Hepatocyte (in vitro differentiated cells): ENCODE measurements around the gene ICAM4. TPM values are rescaled to one million over a fixed set of nuclear protein-coding genes. Genes with fewer than 3 reads are reported as not detected.

ENCODE experiments used
- DNase-seq: peaks from one replicate; pipeline ENCODE4 v3.0.0-alpha.2; 2016; ENCODE audit warnings: low spot score
- H2AFZ ChIP-seq: fragments of 200-600 bp; sonication (generic); 2 replicates; pipeline ENCODE4 v1.6.0; 2016; ENCODE audit warnings: antibody characterized with exemption, mild to moderate bottlenecking
- H3K27ac ChIP-seq: fragments of 200-600 bp; sonication (generic); 2 replicates; pipeline ENCODE4 v1.5.1; 2016; ENCODE audit warnings: mild to moderate bottlenecking
- H3K27me3 ChIP-seq: fragments of 200-600 bp; sonication (generic); 2 replicates; pipeline ENCODE4 v1.6.1; 2016
- H3K36me3 ChIP-seq: fragments of 200-600 bp; sonication (generic); replicated peaks from 2 replicates; pipeline ENCODE4 v1.5.1; 2016; ENCODE audit warnings: low read depth; ENCODE audit not compliant: insufficient read depth
- H3K4me1 ChIP-seq: fragments of 200-600 bp; sonication (generic); 2 replicates; pipeline ENCODE4 v1.5.1; 2016; ENCODE audit warnings: mild to moderate bottlenecking, moderate library complexity; ENCODE audit not compliant: insufficient read depth
- H3K4me2 ChIP-seq: fragments of 200-600 bp; sonication (generic); 2 replicates; pipeline ENCODE4 v1.6.0; 2016
- H3K4me3 ChIP-seq: fragments of 200-600 bp; sonication (generic); 2 replicates; pipeline ENCODE4 v1.5.1; 2016; ENCODE audit warnings: mild to moderate bottlenecking
- H3K79me2 ChIP-seq: fragments of 200-600 bp; sonication (generic); 2 replicates; pipeline ENCODE4 v1.6.0; 2017; ENCODE audit warnings: mild to moderate bottlenecking
- H3K9me2 ChIP-seq: fragments of 200-600 bp; sonication (generic); replicated peaks from 2 replicates; pipeline ENCODE4 v1.6.0; 2017; ENCODE audit warnings: mild to moderate bottlenecking; ENCODE audit not compliant: insufficient read depth
- H3K9me3 ChIP-seq: fragments of 200-600 bp; sonication (generic); 2 replicates; pipeline ENCODE4 v1.5.1; 2016; ENCODE audit warnings: low read depth, mild to moderate bottlenecking
- H4K20me1 ChIP-seq: fragments of 200-600 bp; sonication (generic); 2 replicates; pipeline ENCODE4 v1.6.0; 2016; ENCODE audit warnings: mild to moderate bottlenecking; ENCODE audit not compliant: insufficient read depth, poor library complexity, severe bottlenecking
- CTCF ChIP-seq: fragments of 200-600 bp; sonication (generic); IDR thresholded peaks from 2 replicates; pipeline ENCODE4 v1.5.1; 2016; ENCODE audit warnings: antibody characterized with exemption, mild to moderate bottlenecking; ENCODE audit not compliant: poor library complexity
- EZH2 ChIP-seq: fragments of 200-600 bp; sonication (generic); IDR thresholded peaks from 2 replicates; pipeline ENCODE4 v1.6.1; 2016; ENCODE audit warnings: antibody characterized with exemption, mild to moderate bottlenecking, borderline replicate concordance
- EZH2phosphoT487 ChIP-seq: fragments of 200-600 bp; sonication (generic); IDR thresholded peaks from one replicate; pipeline ENCODE4 v1.6.1; 2018; ENCODE audit warnings: antibody characterized with exemption, mild to moderate bottlenecking, low read depth, moderate library complexity; ENCODE audit not compliant: unreplicated experiment, severe bottlenecking
- WGBS: methylation state at CpG from one replicate; pipeline ENCODE4 v1.1.6; 2016; ENCODE audit warnings: low lambda C conversion rate; ENCODE audit errors: missing lambda C conversion rate; 5-methylcytosine and 5-hydroxymethylcytosine counted together
- polyA plus RNA-seq: library from polyadenylated mRNA; unstranded; fragments of >200 nt; fragmentation: Nextera tagmentation; extraction: Ambion mirVana; gene quantifications from 2 replicates; pipeline ENCODE4 v1.2.1, GENCODE V29; 2016
- total RNA-seq: library from RNA; depleted of rRNA; stranded (reverse); fragments of >200 nt; gene quantifications from 2 replicates; pipeline ENCODE4 v1.2.3, GENCODE V29; 2014

ICAM4 gene
- total and polyA plus RNA-seq, 2 experiments from 2014 or later = 1.6 to 4.5 TPM

GRCh38 chr19:10291554-10292205, 4.9 kb downstream of the ICAM4 start:
- Histone ChIP-seq H3K9me2 (no peaks in the 10 kb centered on the region), H3K4me3 (no peak overlapping the region), H3K9me3 (no peaks in the 10 kb centered on the region), H2AFZ (peak overlapping the region; percentile 41), H3K4me1 (peaks cover 46% of the 10 kb centered on the region), H3K27me3 (peaks cover 97% of the 10 kb centered on the region), H3K27ac (no peak overlapping the region), H3K79me2 (no peaks in the 10 kb centered on the region), H4K20me1 (no peaks in the 10 kb centered on the region), H3K36me3 (no peaks in the 10 kb centered on the region), H3K4me2 (peak overlapping the region; percentile 80)
- no peak for DNase-seq
- TF ChIP-seq EZH2phosphoT487 (peak; percentile 51), EZH2 (peak; percentile 91), CTCF (no peak)
- WGBS = 8% methylated on average over 49 of the region's 49 CpGs

DNA sequence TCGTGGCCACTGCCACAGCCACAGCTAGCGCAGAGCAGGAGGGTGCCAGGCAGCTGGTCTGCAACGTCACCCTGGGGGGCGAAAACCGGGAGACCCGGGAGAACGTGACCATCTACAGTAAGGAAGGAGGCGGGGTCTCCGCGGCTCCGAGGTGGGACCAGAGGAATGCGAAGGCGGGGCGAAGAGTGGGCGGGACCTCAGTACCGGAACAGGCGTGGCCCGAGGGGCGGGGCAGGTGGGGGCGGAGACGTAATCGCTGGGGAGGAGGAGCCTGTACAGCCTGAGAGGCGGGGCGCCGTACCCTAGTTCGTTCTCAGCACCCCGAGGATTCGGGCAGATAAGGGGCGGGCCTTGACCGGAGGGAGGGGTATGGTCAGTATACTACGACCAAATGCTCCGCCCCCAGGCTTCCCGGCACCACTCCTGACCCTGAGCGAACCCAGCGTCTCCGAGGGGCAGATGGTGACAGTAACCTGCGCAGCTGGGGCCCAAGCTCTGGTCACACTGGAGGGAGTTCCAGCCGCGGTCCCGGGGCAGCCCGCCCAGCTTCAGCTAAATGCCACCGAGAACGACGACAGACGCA, 5.5 kb downstream of the ICAM4 start:
- Histone ChIP-seq H3K27ac (no peak overlapping the region), H3K4me2 (peak overlapping the region; percentile 80), H3K4me3 (no peak overlapping the region), H3K27me3 (peaks cover 97% of the 10 kb centered on the region), H3K79me2 (no peaks in the 10 kb centered on the region), H3K4me1 (peaks cover 39% of the 10 kb centered on the region), H3K36me3 (no peaks in the 10 kb centered on the region), H3K9me2 (no peaks in the 10 kb centered on the region), H3K9me3 (no peaks in the 10 kb centered on the region), H4K20me1 (no peaks in the 10 kb centered on the region), H2AFZ (peak overlapping the region; percentile 35)
- WGBS = 4% methylated on average over 41 of the region's 45 CpGs
- DNase-seq = peak; percentile 89
- TF ChIP-seq EZH2phosphoT487 = no peak
- no peak for TF ChIP-seq CTCF
- no peak for TF ChIP-seq EZH2

GRCh38 chr19:10292789-10293636, 6.3 kb downstream of the ICAM4 start:
- Histone ChIP-seq H3K27ac (no peak overlapping the region), H3K4me1 (peaks cover 38% of the 10 kb centered on the region), H3K27me3 (peaks cover 89% of the 10 kb centered on the region), H3K4me2 (peak overlapping the region; percentile 80), H4K20me1 (no peaks in the 10 kb centered on the region), H3K9me3 (no peaks in the 10 kb centered on the region), H2AFZ (peak overlapping the region; percentile 35), H3K79me2 (no peaks in the 10 kb centered on the region), H3K36me3 (no peaks in the 10 kb centered on the region), H3K4me3 (no peak overlapping the region), H3K9me2 (no peaks in the 10 kb centered on the region)
- TF ChIP-seq EZH2phosphoT487 (no peak), EZH2 (peak; percentile 50), CTCF (no peak)
- no peak for DNase-seq
- 32% methylated on average over 56 of the region's 56 CpGs for WGBS
